Large intestine (tissue), 3 donors: ENCODE data around the gene CCNG2. TPM values are rescaled to one million over a fixed set of nuclear protein-coding genes. Genes with fewer than 3 reads are reported as not detected.

Experiments used
- DNase-seq, 2 donors: peaks; one replicate each; pipeline versions ENCODE4 v3.0.0 to v3.0.0-alpha.2; 2013
- H3K27ac ChIP-seq: one replicate; pipeline ENCODE4 v1.5.1; 2013; ENCODE audit warnings: low read length
- H3K27me3 ChIP-seq: 2 replicates; pipeline ENCODE4 v1.6.1; 2013; ENCODE audit warnings: low read length; ENCODE audit not compliant: control insufficient read depth, insufficient read depth
- H3K36me3 ChIP-seq: 2 replicates; pipeline ENCODE4 v1.6.1; 2013; ENCODE audit warnings: low read length; ENCODE audit not compliant: control insufficient read depth, insufficient read depth
- H3K4me1 ChIP-seq: one replicate; pipeline ENCODE4 v1.6.1; 2013; ENCODE audit warnings: low read length; ENCODE audit not compliant: control insufficient read depth, insufficient read depth
- H3K4me3 ChIP-seq: one replicate; pipeline ENCODE4 v1.5.1; 2013; ENCODE audit warnings: low read length
- H3K9me3 ChIP-seq: one replicate; pipeline ENCODE4 v1.6.1; 2013; ENCODE audit warnings: mild to moderate bottlenecking, low read depth, low read length, moderate library complexity; ENCODE audit not compliant: control insufficient read depth
- WGBS: methylation state at CpG from one replicate; pipeline ENCODE4 v1.1.5; 2013; ENCODE audit warnings: low lambda C conversion rate; ENCODE audit not compliant: insufficient coverage; 5-methylcytosine and 5-hydroxymethylcytosine counted together
- polyA plus RNA-seq: library from polyadenylated mRNA; unstranded; fragments of 120-200 nt; gene quantifications from one replicate; pipeline ENCODE4 v1.2.1, GENCODE V29; 2013

CCNG2 gene
- polyA plus RNA-seq, 1 donor: 154 TPM

DNA sequence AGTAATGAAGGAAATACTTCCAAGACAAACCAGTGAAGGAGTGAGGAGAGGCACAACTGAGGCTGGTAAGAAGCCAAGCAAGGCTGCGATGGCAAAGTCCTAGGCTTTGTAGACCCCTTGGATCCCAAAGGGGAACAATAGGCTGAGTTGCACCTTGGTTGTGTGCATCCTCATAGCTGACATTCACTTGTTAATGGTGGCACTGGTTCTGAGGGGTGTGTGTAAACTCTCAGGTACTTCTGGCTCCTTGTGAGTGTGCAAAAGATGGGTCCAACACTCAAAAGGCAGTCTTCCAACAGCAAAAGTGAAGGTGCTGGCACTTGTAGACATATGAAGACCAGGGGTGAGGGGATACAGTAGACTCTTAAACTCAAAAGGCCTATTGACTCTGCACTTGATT, 60.5 kb downstream of the CCNG2 start:
- H3K36me3 ChIP-seq: no peaks in the 10 kb centered on the region
- no peaks in the 10 kb centered on the region for H3K27me3 ChIP-seq
- no peak for DNase-seq
- no peaks in the 10 kb centered on the region for H3K9me3 ChIP-seq
- H3K27ac ChIP-seq: no peak overlapping the region
- no peak overlapping the region for H3K4me3 ChIP-seq
- no peaks in the 10 kb centered on the region for H3K4me1 ChIP-seq
- no CpG with 5 or more reads among the region's 1 CpG for WGBS

DNA sequence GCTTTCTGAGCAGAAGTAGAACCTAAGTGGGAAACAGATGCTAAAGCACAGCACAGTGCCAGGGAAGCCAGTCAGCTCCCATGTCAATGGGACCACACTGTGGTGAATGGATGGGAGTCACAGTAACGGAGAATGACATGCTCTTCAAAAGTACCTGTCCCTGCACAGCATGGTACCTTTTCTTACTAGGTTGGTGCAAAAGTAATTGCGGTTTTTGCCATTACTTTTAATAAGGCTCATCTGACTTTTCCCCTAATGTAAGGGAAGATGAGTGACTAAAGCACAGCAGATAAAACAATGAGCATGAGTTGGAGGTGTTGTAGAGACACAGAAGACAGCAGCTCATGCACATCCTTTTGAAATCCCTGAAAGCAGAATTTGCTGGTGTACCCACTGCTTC, 62.3 kb downstream of the CCNG2 start:
- Histone ChIP-seq H3K4me1 (no peaks in the 10 kb centered on the region), H3K4me3 (no peak overlapping the region), H3K27ac (no peak overlapping the region), H3K9me3 (no peaks in the 10 kb centered on the region), H3K27me3 (no peaks in the 10 kb centered on the region), H3K36me3 (no peaks in the 10 kb centered on the region)
- DNase-seq: no peak
- no CpG with 5 or more reads among the region's 2 CpGs for WGBS

Other genes with a start within 250 kb of the CCNG2 start
- 60.4 TPM for gene SEPTIN11, start 207.5 kb upstream of the CCNG2 start, polyA plus RNA-seq
- 242 TPM for gene CCNI, start 81.2 kb upstream of the CCNG2 start, polyA plus RNA-seq